HepG2 (cell line): Measurements from ENCODE around the gene SORD. TPM values are rescaled to one million over a fixed set of nuclear protein-coding genes. Genes with fewer than 3 reads are reported as not detected.

Experiments
- ATAD3A ChIP-seq: sonication (generic); formaldehyde crosslinking; IDR thresholded peaks from 2 replicates; pipeline ENCODE4 v1.4.0; 2020; ENCODE audit warnings: missing genetic modification reagents
- ATF2 ChIP-seq: sonication (generic); formaldehyde crosslinking; IDR thresholded peaks from 2 replicates; pipeline ENCODE4 v1.4.0; 2020; ENCODE audit warnings: missing genetic modification reagents
- CBX5 ChIP-seq: sonication (generic); formaldehyde crosslinking; IDR thresholded peaks from 2 replicates; pipeline ENCODE4 v1.4.0; 2020; ENCODE audit warnings: missing genetic modification reagents, borderline replicate concordance
- CEBPG ChIP-seq: IDR thresholded peaks from 2 replicates; pipeline ENCODE4 v1.6.1; 2016
- KMT2B ChIP-seq: IDR thresholded peaks from 2 replicates; pipeline ENCODE4 v1.6.1; 2016; ENCODE audit warnings: missing genetic modification reagents, missing compliant biosample characterization
- MAX ChIP-seq: IDR thresholded peaks from 2 replicates; pipeline ENCODE4 v1.6.1; 2012; ENCODE audit warnings: inconsistent platforms
- NAIF1 ChIP-seq: sonication (generic); formaldehyde crosslinking; IDR thresholded peaks from 2 replicates; pipeline ENCODE4 v1.5.0; 2020; ENCODE audit warnings: mild to moderate bottlenecking, missing genetic modification reagents, borderline replicate concordance
- PRPF4 ChIP-seq: fragments of 200-400 bp; formaldehyde crosslinking; IDR thresholded peaks from 2 replicates; pipeline ENCODE4 v1.6.1; 2016; ENCODE audit warnings: low read length, low read depth; ENCODE audit not compliant: poor library complexity, severe bottlenecking
- RARA ChIP-seq: IDR thresholded peaks from 2 replicates; pipeline ENCODE4 v1.6.1; 2016; ENCODE audit warnings: missing genetic modification reagents, missing compliant biosample characterization
- RERE ChIP-seq: IDR thresholded peaks from 2 replicates; pipeline ENCODE4 v1.6.1; 2016; ENCODE audit warnings: low read depth, missing genetic modification reagents, missing compliant biosample characterization
- UBTF ChIP-seq: sonication (generic); formaldehyde crosslinking; IDR thresholded peaks from 2 replicates; pipeline ENCODE4 v1.4.0; 2020; ENCODE audit warnings: mild to moderate bottlenecking, missing genetic modification reagents
- ZBTB42 ChIP-seq: sonication (generic); formaldehyde crosslinking; IDR thresholded peaks from 2 replicates; pipeline ENCODE4 v1.5.0; 2020; ENCODE audit warnings: mild to moderate bottlenecking, missing genetic modification reagents
- ZFP1 ChIP-seq: IDR thresholded peaks from 2 replicates; pipeline ENCODE4 v1.6.1; 2016
- ZGPAT ChIP-seq: IDR thresholded peaks from 2 replicates; pipeline ENCODE4 v1.6.1; 2016; ENCODE audit warnings: mild to moderate bottlenecking
- ZNF367 ChIP-seq: sonication (generic); formaldehyde crosslinking; IDR thresholded peaks from 2 replicates; pipeline ENCODE4 v1.4.0; 2020; ENCODE audit warnings: missing genetic modification reagents, borderline replicate concordance
- ZNF580 ChIP-seq: IDR thresholded peaks from 2 replicates; pipeline ENCODE4 v1.6.1; 2016; ENCODE audit warnings: low read depth, borderline replicate concordance
- polyA plus RNA-seq, 8 experiments: library from polyadenylated mRNA; depleted of rRNA in 3 of 8; stranded (reverse) in 7 of 8; unstranded in 1 of 8; fragments of >200 nt; fragmentation: Illumina TruSeq in 4 of 8; extraction: Trizol in 4 of 8; gene quantifications; 2 replicates each; pipeline versions ENCODE4 v1.2.1 to v1.2.3, GENCODE V29; 2011 to 2016; ENCODE audit warnings: low read depth in 4 of 8, missing spikeins in 1 of 8, mixed read lengths in 1 of 8; ENCODE audit not compliant: insufficient read depth in 1 of 8
- total RNA-seq, 5 experiments: library from RNA; depleted of rRNA; stranded (reverse); fragments of >200 nt; fragmentation: Illumina TruSeq; extraction: Trizol; gene quantifications; 2 replicates each; pipeline ENCODE4 v1.2.3, GENCODE V29; 2016; ENCODE audit warnings: low read depth in 1 of 5

Gene SORD
- total and polyA plus RNA-seq, 2 of the 13 experiments (the other 11 are each of a cell fraction or from before 2014, with no cell fraction given), result 59.1 to 95.3 TPM

- TF ChIP-seq RERE (CRISPR knock-in tag) (no peak), ZGPAT (CRISPR knock-in tag) (peak; percentile 70; the same call in 1 of the 2 replicates), ZBTB42 (peak; percentile 59; the same call in 1 of the 2 replicates), UBTF (0 out of 2 replicates have a peak, but pooled peaks have one; percentile 31), ZFP1 (CRISPR knock-in tag) (no peak), KMT2B (CRISPR knock-in tag) (peak; percentile 46; the same call in 1 of the 2 replicates), MAX (peak; percentile 48; the same call in 1 of the 2 replicates), ATAD3A (CRISPR knock-in tag) (no peak), CBX5 (CRISPR knock-in tag) (peak; percentile 51; the same call in 1 of the 2 replicates), RARA (CRISPR knock-in tag) (no peak), ZNF367 (CRISPR knock-in tag) (no peak), ATF2 (CRISPR knock-in tag) (peak; percentile 37; the same call in 1 of the 2 replicates), PRPF4 (no peak), ZNF580 (CRISPR knock-in tag) (0 out of 2 replicates have a peak, but pooled peaks have one; percentile 61), CEBPG (CRISPR knock-in tag) (0 out of 2 replicates have a peak, but pooled peaks have one; percentile 10), NAIF1 (CRISPR knock-in tag) (no peak)
Measured at GRCh38 chr15:45118131-45118588, 95.2 kb downstream of the SORD start (continued).
